A549 (cell line): ENCODE data around the gene SHANK2.

Experiments used
- CTCF ChIP-seq: fragments of >200 bp; sonication (Bioruptor Twin); formaldehyde crosslinking; IDR thresholded peaks from 3 replicates; pipeline ENCODE4 v1.5.1; 2016
- POLR2A ChIP-seq: IDR thresholded peaks from 2 replicates; pipeline ENCODE4 v1.6.1; 2012; ENCODE audit warnings: mild to moderate bottlenecking, low read length

DNA sequence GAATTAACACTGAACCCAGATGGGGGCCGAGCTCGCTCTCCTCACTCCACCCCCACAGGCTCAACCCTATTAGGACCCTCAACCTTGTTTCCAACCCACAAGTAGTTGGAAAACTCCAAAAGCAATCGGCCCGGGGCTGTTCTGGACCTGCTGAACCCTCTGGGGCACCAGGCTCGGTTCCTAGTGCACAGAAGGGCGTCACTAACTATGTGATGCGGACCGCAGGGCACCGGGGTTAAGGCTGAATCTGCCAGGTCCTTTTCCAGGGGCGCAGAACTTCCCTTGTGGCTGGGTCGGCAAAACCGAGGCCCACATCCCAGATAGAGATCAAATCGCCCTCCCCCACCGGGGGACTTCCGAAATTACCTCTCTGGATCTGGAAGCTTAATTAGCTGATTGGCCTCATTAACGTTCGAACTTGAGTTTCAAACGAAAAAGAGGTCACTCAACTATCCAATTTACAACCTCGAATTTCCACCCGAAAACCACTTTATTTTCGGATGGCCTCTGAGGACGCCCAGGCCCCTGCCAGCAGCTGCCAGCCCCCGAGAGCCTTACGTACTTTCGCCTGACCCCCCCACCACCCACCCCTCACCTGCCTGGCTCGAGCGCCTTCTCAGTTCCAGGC lies 1.7 kb downstream of the SHANK2 start:
- TF ChIP-seq POLR2A (no peak), CTCF (no peak)
